CD4-positive, alpha-beta T cell treated with Interleukin-17A for 1 hour (primary cell): ENCODE measurements around the gene ARCN1.

Experiments
- DNase-seq: peaks from one replicate; pipeline ENCODE4 v3.0.0-alpha.2; 2020

Gene ARCN1

DNA sequence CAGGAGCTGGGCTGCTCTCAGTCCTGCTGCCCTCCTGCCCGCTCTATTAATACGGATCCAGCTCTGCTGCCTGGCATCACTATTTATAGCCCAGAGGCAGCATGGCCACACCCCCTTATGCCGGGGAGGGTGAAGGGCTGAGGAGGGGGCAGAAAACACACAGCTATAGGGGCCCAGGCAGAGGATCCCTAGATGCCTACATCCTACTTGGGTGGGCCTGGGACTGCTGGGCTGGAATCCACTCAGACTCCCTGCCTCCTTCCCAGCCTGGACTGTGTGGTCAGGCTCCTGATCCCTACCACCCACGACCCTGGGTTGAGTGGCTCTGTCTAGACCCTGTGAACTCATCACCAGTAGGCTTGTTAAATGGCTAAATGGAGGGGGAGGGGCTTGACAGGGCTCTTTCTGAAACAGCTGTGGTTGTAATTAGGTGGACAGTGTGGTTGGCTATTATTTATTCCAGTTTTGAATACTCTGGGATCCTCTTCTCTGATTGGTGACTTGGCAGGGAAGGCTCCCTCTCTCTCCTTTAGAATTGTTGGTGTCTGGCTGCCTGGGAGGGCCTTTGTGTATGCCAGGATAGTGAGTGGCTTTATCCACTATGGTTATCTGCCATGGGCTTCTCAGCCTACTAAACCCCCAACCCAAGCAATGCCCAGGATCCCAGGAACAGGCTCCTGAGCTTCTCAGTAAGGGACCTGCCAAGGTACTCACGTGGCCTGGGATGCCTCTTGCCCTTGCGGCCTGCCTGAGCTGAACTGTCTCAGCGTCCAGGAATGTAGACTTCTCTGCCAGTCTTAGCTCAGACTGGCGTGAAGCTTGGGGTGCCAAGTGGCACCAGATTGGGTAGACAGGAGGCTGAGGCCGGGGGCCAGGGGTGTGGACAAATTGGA lies 50.4 kb downstream of the ARCN1 start:
- DNase-seq, result no peak

GRCh38 chr11:118623269-118623655 lies 51.1 kb downstream of the ARCN1 start:
- DNase-seq, result no peak

DNA sequence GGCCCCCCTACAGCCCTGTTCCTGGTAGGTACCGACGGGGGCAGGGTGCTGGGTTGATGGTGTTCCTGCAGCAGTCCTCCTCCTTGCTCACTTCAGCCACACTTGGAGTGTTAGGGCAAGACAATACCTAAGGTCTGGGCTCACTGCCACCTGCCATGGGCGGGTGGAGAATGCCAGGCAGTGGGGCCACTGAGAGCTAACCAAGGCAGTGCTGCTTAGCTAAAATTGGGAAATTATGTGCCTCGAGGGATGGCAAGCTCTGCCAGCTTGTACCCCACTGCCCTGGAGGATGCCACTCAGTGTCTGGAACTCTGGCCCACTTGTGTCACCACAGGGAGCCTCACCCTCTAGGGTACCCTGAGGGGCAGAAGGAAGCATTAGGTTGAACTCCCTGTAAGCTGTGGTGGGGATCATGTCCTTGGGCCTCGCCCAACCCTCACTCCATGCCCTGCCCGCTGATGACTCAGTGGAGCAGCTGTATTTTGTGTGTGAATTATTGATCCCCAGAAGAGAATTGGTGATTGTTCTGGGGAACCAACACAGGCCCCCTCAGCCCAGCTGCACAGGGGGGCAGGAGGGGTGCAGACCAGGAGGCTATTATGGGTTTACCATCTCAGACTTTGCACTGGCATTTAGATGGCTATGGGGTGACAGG lies 53.0 kb downstream of the ARCN1 start:
- no peak for DNase-seq

- no peak for DNase-seq
These were observed 53.8 kb downstream of the ARCN1 start for GRCh38 chr11:118625976-118626375.

DNA sequence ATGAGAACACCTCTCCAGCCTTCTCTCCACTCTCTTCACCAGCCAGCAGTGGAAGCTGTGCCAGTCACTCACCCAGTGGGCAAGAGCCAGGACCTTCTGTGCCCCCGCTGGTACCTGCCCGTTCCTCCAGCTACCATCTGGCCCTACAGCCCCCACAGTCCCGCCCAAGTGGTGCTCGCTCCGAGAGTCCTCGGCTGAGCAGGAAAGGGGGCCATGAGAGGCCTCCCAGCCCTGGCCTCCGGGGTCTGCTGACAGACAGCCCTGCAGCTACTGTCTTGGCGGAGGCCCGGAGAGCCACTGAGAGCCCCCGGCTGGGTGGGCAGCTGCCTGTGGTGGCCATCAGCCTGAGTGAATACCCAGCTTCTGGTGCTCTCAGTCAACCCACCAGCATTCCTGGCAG lies 55.4 kb downstream of the ARCN1 start:
- no peak for DNase-seq

- DNase-seq, result no peak
These were observed 55.8 kb downstream of the ARCN1 start for GRCh38 chr11:118628031-118628430.

- no peak for DNase-seq
These were observed 56.2 kb downstream of the ARCN1 start for GRCh38 chr11:118628432-118628831.

DNA sequence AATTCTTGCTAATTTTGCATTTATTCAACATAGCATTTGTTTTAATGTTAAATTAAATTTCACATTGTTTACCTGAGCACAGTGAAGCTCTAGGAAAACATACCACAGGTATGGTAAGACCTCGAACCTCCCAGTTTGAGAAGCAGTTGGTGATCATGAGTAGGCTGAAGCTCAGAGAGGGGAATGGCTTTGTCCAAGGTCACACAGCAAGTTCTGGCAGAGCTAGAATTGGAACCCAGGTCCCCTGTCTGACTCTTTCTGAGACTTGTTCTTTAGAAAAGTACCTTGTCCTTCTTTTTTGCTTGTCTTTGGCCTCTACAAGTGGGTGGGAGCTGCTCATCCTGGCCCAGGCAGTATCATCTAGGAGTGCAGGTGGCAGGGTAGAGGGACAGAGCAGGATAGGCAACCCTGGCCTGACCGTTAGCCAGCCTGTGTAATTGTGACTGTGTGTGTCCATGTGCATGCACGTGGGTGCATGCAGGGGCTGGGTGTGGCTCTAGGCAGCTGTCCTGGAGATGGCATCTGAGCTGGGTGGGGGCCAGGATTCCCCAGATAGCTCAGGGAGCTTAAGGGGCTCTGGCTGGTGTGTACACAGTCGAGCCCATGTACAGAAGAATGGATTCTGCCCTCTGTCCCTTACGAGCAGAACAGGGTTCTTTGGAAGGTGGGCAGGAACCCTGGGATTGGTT lies 56.8 kb downstream of the ARCN1 start:
- no peak for DNase-seq

DNA sequence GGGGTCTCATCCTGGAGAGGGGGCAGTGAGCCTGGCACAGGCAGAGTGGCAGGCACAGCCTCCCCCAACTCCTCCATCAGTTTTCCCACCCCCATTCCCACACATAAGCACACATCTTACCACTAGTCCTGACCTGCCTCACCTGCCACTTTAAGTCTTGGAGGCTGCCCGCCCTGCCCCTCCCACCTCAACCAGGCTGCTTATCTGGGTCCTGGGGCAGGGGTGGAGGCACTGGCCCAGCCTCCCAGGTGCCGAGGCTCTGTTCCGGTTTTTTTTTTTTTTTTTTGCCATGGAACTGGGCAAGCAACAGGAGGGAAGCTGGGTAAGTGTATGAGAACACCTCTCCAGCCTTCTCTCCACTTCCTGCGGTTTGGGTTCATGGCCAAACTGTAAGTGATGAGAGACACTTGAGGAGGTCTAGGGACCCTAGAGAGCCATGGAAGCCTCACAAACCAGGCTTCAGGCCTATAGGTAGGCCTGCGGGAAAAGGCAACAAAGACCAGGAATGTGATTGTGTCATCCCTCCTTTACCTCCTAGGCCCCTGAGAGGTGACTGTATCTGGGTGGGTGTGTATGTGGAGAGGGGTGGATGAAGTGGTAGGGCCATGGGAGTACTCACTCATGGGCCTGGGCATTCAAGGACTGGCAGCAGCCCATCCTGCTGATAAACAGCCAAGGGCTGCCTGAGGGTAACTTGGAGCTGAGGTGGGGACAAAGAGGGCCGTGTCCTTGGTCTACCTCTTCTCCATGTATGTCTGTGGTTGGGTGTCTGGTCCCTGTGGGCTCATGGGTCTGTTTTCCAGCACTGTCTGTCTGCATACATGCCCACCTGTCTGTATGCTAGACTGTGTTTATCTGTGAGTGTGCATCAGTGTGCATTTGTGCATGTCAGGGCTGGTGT lies 57.8 kb downstream of the ARCN1 start:
- DNase-seq, result no peak

DNA sequence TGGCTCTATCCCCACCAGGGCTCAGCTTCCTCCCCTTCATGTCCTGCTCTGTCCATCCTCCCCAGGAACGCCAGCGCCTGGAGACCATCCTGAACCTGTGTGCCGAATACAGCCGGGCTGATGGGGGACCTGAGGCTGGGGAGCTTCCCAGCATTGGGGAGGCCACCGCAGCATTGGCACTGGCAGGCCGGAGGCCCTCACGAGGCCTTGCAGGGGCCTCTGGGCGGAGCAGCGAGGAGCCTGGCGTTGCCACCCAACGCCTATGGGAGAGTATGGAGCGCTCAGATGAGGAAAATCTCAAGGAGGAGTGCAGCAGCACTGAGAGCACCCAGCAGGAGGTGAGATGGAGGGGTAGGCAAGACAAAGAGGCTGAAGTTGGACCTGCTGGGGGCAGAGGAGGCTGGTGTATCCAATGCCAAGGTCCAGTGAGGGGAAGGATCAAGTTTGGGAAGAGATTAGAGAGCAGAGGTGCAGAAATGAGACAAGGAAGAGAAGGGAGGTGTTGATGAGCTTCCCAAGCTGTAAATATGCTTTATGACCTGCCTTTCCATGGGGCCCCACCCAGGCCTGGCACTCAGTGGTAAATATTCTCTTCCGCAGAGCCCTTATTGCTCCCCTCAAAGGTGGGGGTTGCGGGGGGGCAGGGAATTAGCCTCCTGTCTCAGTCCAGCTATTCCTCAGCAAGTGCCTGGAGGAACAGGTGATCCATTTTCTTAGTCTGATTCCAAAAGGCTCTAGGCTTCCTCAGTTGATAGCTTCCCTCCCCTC lies 59.1 kb downstream of the ARCN1 start:
- no peak for DNase-seq

DNA sequence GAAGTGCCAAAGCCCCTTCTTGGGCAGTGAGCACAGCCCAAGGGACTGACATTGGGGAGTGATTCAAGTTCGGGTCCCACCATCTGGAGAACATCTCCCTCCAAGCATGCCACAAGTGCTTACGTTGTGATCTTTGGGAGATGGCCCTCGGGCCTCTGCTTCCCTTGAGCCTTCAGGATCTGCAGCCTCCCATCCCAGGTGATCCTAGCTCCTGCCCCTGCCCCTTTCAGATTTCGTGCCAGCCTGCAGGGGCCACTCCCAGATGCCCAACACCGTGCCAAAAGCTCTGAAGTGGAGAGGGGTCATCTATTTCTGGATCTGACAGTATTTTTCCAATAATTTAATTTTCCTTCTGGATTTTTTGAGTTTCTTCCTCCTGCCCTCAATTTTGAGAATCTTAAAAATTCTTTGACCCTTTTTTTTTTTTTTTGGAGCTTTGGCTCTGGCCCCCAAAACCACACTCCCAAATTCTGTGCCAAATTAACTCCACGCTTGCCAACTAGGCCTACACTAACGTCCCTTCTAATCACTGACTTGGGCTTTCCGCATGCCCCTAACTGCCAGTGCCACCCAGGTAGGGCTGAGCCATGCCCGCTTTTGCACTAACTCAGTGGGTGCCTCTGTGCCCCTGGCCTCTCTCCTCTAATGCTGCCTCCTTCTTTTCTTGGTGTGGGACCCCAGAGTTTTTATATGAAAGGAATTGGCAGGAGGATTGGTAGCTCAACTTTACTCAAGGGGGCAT lies 60.5 kb downstream of the ARCN1 start:
- no peak for DNase-seq

DNA sequence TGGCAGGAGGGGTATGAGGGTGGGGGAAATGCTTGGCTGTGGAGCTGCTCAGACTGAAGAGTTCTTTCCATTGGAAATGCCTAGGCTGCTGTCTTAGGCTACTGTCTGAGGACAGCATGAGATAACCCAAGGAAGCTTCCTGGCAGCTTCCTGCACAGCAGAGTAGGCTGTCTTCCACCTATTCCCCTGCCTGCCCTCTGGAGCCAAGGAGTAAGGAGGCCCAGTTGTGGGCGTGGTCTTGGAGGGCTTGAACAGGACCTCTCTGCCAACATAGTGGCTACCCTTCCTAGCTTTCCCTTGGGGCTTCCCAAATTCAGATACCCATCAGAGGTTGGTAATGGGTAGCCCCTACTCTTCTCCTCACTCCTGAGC lies 61.1 kb downstream of the ARCN1 start:
- DNase-seq, result no peak

DNA sequence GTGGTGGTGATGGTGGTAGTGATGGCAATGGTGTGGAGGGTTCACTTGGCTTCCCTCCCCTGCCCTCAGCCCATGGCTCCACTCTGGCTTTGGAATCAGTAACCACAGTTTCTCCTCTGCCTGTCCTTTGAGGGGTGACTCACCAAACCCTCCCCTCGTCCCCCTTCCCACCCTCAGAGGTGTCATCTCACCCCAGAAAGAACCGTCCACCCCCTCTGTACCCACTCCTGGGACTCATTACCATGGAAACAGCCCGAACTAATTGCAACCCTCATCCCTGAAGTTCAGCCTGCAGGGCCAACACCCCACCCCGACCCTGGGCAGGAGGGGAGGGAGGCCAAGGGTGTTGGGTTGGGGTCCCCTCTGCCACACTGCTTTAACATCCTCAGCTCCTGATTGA lies 61.8 kb downstream of the ARCN1 start:
- DNase-seq, result no peak

DNA sequence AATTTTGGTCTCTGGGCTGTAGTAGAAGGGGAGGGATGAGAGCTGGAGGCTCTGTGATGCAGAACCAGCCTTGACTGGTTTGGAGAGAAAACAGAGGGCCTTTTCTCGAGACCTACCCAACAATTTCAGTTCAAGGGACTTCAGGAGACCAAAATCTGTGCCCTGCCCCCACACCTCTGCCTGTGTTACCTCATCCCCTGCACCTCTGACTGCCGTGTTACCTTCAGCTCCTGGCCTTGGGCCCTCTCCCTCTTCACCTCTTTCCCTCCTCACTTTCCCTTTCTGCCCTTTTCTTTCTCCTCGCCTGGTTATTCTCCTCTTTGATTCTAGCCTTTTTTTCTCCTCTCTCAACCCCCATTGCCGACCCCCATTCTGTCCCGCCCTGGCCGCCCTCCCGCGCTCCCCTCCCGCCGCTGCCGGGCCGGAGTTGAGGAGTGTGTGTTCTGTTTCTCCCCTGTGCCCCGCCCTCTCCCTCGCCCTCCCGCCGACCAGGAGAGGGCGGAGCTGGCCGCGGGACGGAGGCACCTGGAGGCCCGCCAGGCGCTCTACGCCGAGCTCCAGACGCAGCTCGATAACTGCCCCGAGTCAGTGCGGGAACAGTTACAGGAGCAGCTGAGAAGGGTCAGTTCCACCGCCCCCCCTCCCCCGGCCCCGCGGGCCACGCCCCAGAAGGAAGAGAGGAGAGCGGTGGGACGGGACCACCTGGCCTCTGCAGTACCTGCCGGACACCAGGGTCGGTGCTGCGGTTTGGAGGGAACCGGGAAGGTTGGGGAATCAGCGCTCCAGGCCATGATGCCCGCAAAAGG lies 62.4 kb downstream of the ARCN1 start:
- no peak for DNase-seq

- DNase-seq, result no peak
These were observed 63.0 kb downstream of the ARCN1 start for GRCh38 chr11:118635237-118635591.

- DNase-seq, result no peak
These were observed 63.4 kb downstream of the ARCN1 start for GRCh38 chr11:118635642-118636041.

DNA sequence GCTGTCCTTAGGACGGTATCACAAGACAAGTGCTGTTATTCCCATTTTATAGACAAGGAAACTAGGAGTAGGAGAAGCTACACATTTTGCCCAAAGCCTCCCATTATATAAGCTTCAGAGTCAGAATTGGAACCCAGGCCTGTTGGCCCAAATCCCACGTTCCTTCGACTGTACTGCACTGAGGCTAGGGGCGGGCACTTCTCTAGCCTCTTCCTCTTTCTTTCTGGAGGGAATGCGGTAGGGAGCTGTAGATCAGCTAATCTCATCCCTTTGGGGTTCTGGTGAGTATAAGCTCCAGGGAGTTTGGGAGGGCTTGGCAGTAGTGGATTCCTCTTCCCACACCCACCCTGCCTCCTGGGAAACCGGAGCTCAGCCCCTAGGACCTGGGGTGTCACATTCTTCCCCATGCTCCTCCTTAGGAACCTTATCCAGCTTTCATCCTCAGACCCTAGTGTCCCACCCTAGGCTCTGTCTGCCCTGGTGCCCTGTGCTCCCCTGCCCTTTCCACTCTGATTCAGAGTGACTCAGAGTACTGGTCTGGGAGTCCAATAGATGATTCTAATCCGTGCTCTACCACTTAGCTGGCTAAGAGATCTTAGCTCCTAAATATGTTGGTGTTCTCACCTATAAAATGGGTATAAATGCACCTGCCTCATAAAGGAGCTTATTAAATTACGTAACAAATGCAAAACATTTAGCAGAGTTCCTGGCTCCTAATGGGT lies 64.5 kb downstream of the ARCN1 start:
- DNase-seq, result no peak

DNA sequence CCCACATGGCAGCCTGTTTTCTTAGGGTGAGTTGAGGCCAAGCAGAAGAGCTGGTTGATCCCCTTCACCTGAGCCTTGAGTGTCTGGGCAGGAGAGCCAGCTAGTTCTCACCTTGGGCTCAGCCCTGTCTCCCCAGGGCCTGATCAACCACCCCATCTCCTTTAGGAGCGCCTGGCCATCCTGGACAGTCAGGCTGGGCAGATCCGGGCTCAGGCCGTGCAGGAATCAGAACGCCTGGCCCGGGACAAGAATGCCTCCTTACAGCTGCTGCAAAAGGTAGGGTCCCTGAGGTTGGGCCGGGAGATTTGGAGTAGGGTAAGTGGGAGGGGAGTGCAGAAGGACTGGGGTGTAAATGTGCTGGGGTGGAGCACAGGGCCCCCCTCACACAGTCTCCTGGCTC lies 66.5 kb downstream of the ARCN1 start:
- no peak for DNase-seq

- DNase-seq, result no peak
These were observed 67.7 kb downstream of the ARCN1 start for GRCh38 chr11:118639899-118640298.
